ENCODE measurements around the gene COL1A2.

COL1A2 gene

DNA sequence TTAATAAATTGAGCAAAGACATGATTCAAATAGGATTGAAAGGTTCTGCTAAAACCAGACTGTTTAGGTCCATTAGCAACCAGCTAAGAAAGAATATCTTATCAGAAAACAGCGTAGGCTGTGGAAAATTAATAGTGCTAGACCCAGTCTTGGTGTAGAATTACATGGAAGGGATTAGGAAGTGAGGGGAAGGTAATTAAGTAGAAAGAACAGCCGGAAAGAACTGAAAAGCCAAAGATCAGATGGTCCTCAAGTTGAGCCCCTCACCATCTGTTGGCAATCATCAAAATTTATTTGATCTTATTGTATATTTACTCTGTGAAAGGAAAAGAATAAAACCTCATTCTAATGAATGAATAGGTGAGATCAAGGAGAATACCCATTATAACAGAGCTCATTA, 50.1 kb downstream of the COL1A2 start:
- TF ChIP-seq, protein P1, sequence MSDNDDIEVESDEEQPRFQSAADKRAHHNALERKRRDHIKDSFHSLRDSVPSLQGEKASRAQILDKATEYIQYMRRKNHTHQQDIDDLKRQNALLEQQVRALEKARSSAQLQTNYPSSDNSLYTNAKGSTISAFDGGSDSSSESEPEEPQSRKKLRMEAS (IDR thresholded peaks at IDR 0.05): no peak
- TF ChIP-seq, protein P2, sequence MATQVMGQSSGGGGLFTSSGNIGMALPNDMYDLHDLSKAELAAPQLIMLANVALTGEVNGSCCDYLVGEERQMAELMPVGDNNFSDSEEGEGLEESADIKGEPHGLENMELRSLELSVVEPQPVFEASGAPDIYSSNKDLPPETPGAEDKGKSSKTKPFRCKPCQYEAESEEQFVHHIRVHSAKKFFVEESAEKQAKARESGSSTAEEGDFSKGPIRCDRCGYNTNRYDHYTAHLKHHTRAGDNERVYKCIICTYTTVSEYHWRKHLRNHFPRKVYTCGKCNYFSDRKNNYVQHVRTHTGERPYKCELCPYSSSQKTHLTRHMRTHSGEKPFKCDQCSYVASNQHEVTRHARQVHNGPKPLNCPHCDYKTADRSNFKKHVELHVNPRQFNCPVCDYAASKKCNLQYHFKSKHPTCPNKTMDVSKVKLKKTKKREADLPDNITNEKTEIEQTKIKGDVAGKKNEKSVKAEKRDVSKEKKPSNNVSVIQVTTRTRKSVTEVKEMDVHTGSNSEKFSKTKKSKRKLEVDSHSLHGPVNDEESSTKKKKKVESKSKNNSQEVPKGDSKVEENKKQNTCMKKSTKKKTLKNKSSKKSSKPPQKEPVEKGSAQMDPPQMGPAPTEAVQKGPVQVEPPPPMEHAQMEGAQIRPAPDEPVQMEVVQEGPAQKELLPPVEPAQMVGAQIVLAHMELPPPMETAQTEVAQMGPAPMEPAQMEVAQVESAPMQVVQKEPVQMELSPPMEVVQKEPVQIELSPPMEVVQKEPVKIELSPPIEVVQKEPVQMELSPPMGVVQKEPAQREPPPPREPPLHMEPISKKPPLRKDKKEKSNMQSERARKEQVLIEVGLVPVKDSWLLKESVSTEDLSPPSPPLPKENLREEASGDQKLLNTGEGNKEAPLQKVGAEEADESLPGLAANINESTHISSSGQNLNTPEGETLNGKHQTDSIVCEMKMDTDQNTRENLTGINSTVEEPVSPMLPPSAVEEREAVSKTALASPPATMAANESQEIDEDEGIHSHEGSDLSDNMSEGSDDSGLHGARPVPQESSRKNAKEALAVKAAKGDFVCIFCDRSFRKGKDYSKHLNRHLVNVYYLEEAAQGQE (IDR thresholded peaks at IDR 0.05; ENCODE audit: low read depth): no peak

DNA sequence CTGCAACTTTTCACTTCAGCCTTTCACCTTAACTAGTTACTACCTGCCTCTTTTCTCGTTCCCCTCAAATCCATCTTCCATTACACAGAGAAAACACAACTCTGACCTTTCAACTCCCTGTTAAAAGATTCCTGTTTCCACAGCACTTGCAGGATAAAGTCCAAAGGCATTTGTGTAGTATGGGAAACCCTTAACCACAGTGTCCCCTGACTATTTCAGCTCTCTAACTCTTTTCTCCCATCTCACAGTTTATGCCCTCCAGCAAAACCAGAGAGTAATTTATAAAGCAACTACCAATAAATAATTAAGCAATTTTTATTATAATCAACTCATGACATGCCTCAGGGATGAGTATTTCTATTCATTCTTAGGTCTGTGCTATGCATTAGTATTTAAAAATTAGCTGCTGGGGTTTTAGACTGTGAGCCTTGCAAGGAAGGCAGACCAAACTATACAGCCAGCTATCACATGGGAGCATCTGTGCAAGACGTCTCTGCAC, 51.0 kb downstream of the COL1A2 start:
- TF ChIP-seq, protein P2 (IDR thresholded peaks at IDR 0.05; ENCODE audit: low read depth): no peak
- TF ChIP-seq FOXM1 (IDR thresholded peaks at IDR 0.05; ENCODE audit: borderline replicate concordance, low read depth) (no peak), EP300 (IDR thresholded peaks at IDR 0.05; ENCODE audit: borderline replicate concordance) (no peak), TCF12 (IDR thresholded peaks at IDR 0.05; ENCODE audit: low read depth) (no peak), TEAD4 (IDR thresholded peaks at IDR 0.05) (no peak), CREB1 (IDR thresholded peaks at IDR 0.05; ENCODE audit: low read depth) (no peak), RAD21 (IDR thresholded peaks at IDR 0.05; ENCODE audit: low read depth) (no peak)

DNA sequence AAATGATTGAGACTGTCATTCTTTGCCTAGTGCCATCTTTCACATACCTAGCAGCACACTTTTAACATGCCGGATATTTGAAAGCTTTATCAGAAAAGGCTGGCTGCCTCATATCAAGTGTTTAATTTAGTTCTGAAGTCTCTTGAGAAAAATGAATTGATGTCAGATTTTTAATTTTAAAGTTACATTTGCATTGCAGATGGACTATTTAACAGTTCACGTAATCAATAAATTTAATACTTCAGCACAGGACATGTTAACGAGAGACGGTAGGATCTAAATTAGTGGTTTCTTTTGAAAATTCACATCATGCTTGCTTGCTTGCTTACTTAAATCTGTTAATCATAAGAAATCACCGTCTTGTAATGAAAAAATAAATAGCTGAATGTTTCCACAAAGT, 51.6 kb downstream of the COL1A2 start:
- TF ChIP-seq CEBPB (IDR thresholded peaks at IDR 0.05) (no peak), EP300 (IDR thresholded peaks at IDR 0.05; ENCODE audit: borderline replicate concordance) (no peak), TEAD4 (IDR thresholded peaks at IDR 0.05) (no peak), NFIC (IDR thresholded peaks at IDR 0.05) (no peak), FOXM1 (IDR thresholded peaks at IDR 0.05; ENCODE audit: borderline replicate concordance, low read depth) (no peak), ZBTB7A (IDR thresholded peaks at IDR 0.05; ENCODE audit: low read depth) (no peak), TAF1 (IDR thresholded peaks at IDR 0.05; ENCODE audit: low read depth) (no peak), YY1 (IDR thresholded peaks at IDR 0.05; ENCODE audit: low read depth) (no peak), CREB1 (IDR thresholded peaks at IDR 0.05; ENCODE audit: low read depth) (no peak), TCF12 (IDR thresholded peaks at IDR 0.05; ENCODE audit: low read depth) (no peak), EGR1 (IDR thresholded peaks at IDR 0.05) (no peak), RAD21 (IDR thresholded peaks at IDR 0.05; ENCODE audit: low read depth) (no peak)
- TF ChIP-seq, protein P2 (IDR thresholded peaks at IDR 0.05; ENCODE audit: low read depth): no peak
- TF ChIP-seq, protein P1 (IDR thresholded peaks at IDR 0.05): no peak
- TF ChIP-seq, protein P3, sequence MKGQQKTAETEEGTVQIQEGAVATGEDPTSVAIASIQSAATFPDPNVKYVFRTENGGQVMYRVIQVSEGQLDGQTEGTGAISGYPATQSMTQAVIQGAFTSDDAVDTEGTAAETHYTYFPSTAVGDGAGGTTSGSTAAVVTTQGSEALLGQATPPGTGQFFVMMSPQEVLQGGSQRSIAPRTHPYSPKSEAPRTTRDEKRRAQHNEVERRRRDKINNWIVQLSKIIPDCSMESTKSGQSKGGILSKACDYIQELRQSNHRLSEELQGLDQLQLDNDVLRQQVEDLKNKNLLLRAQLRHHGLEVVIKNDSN (IDR thresholded peaks at IDR 0.05): no peak

DNA sequence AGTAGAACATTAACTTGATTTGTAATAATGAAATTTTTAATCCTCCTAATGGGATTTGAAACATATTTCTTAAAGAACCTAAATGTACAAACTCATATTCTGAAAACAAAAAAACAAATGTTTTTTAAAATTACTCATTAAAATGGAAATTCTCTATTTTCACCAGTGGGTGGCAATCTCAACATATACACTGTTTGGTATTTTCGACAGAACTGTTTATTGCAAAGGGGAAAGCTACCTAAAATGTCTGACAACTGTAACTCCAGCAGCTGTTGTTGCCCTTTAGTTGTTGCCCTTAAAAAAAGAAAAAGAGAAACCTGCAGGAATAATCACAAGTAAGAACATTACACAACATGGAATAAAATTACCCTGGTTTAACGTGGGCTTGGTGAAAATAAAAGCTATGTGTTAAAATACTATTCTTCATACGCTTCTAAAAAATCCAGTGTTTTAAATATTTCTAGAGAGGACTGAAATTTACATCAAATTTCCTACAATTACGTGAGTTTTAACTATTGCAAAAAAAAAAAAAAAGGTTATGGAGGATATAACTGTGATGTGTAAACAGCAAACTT, 54.5 kb downstream of the COL1A2 start:
- TF ChIP-seq EP300 (IDR thresholded peaks at IDR 0.05; ENCODE audit: borderline replicate concordance): no peak
- peak; percentile 83 for TF ChIP-seq RAD21 (IDR thresholded peaks at IDR 0.05; ENCODE audit: low read depth)

DNA sequence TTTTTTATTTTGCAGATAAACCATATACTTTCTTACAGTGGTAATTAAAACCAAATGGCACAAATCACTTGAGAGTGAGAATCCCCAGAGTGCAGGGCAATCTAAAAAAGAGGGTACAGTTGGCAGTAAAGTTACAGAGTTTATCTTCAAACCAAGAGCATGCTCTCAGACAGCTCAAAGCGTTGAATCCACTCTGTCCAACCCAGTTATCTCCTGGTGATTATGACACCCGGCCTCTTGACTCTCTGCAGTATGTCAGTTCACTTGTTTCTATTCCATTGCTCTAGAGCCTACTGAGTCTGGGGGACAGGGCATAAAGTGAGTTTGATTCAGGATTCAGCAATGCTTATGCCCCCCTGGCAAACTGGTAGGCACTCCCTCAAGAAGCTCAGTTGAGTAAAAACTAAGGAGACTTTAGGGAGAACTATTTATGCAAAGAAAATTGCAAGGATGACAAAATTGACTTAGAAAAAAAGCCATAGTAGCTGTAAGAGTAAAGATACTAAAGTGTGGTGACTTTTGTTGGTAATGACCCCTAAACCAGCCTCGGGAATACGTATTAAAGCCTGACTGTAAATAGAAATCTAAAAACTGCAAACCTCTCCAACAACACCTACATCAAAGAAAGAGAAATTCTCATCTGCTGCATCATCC, 55.5 kb downstream of the COL1A2 start:
- TF ChIP-seq FOXM1 (IDR thresholded peaks at IDR 0.05; ENCODE audit: borderline replicate concordance, low read depth): no peak
- TF ChIP-seq, protein P2 (IDR thresholded peaks at IDR 0.05; ENCODE audit: low read depth): no peak
- no peak for TF ChIP-seq YY1 (IDR thresholded peaks at IDR 0.05; ENCODE audit: low read depth)
